HG03442 (cell line): ENCODE results near the gene SYNE4.
A peak's percentile ranks its signal among the peaks of the same experiment; 100 is the strongest.
"Not testable (repeated sequence)": the region's sequence is repeated elsewhere in the genome, so short reads cannot be mapped to it uniquely, and the experiment has no call there.

Experiments used
- ATAC-seq: cut with Tn5 transposase; IDR thresholded peaks from one replicate; pipeline ENCODE4 v1.9.1; 2021; ENCODE audit warnings: mild to moderate bottlenecking, moderate library complexity; ENCODE audit not compliant: unreplicated experiment

Gene SYNE4, protein sequence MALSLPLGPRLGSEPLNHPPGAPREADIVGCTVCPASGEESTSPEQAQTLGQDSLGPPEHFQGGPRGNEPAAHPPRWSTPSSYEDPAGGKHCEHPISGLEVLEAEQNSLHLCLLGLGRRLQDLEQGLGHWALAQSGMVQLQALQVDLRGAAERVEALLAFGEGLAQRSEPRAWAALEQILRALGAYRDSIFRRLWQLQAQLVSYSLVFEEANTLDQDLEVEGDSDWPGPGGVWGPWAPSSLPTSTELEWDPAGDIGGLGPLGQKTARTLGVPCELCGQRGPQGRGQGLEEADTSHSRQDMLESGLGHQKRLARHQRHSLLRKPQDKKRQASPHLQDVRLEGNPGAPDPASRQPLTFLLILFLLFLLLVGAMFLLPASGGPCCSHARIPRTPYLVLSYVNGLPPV

GRCh38 chr19:36008336-36008978, at the start of gene SYNE4:
Gene SYNE4, minus strand, starts transcription at chr19:36008813. Its CDS starts 132 bp downstream, at chr19:36008681.
- ATAC-seq, result no peak

- ATAC-seq, result peak; percentile 58
Measured at GRCh38 chr19:36054733-36055686, 46.4 kb upstream of the SYNE4 start, which contains the start of gene WDR62. Gene WDR62, plus strand, starts transcription at chr19:36054897. Its CDS starts 75 bp downstream, at chr19:36054972.

GRCh38 chr19:36054119-36054732, 45.6 kb upstream of the SYNE4 start, which contains the start of gene THAP8:
Gene THAP8, minus strand, starts transcription at chr19:36054285. Its CDS starts 68 bp downstream, at chr19:36054217.
- ATAC-seq, result peak; percentile 80

DNA sequence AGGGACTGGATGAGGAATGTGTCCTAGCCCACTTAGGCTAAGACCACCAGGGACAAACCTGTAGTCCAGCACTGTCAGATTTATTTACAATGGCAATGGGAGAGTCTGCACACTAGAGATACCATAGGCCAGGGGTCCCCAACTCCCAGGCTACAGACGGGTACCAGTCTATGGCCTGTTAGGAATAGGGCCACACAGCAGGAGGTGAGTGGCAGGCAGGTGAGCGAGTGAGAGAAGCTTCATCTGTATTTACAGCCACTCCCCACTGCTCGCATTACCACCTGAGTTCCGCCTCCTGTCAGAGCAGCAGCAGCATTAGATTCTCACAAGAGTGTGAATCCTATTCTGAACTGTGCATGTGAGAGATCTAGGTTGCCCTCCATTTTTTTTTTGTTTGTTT, 43.0 kb upstream of the SYNE4 start:
- no peak for ATAC-seq

GRCh38 chr19:36051236-36051635, 42.6 kb upstream of the SYNE4 start:
- no peak for ATAC-seq

DNA sequence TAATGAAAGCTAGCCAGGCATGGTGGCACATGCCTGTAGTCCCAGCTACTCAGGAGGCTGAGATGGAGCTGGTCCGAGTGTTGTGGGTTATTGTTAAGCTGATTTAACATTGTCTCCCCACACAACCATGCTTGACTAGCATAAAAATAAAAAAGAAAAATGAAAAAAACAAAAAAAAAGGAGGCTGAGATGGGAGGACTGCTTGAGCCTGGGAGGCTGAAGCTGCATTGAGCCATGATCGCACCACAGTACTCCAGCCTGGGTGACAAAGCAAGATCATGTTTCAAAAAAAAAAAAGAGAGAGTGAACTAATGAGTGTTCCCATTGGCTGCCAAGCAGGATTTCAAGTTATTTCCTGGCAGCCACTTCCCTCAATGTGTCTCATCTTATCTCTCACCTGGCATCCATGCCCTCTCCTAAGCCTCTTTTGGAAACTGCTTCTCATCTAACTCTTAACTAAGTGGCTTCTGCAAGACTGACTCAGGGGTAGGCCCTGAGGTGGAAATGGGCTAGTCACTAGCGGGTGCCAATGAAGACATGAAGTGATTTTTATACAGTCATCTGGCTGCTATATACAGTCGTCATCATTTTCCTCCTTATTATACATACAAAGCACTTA, 40.6 kb upstream of the SYNE4 start:
- ATAC-seq, result no peak

DNA sequence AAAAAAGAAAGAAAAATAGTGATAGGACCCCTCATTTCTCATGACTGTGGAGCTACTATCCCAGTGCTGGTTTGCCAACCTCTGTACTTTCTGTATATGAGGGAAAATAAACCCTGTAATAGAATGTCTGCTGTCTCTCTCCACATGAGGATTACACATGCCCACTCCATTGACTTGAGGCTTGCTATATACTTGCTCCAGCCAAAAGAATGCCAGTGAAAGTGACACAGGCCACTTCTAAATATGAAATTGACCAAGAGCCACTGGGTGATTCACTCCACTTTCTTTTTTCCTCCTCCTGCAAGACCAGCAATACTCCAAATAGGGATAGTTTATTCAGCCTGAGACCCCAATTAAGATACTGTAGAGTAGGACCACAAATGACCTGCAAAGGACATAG, 39.2 kb upstream of the SYNE4 start:
- no peak for ATAC-seq

DNA sequence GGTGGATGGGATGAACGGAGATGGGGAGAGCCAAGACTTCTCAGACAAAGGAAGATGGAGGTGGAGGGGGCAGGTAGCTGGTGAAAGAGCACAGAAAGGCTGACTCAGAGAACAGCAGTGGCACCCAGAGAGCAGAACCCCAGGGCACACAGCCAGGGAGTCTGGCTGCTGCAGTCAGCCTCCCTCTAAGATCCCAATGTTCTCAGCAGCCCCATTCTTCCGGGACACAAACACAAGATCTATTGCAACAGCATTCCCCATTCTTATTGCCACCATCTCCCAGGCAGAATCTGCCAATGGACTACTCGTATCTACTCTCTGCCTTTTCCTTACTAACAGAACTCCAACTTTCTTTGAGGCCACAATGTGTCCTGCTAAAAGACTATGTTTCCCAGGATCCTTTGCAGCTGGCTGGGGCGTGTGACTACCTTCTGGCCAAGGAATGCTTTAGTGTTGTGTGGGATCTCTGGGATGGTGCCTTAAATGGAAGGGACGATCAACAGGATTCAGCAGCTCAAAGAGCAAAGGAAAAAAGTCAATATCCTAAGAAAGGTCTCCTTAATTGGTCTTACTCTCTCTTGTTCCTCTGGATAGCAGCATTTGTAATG, 37.9 kb upstream of the SYNE4 start:
- ATAC-seq, result no peak

DNA sequence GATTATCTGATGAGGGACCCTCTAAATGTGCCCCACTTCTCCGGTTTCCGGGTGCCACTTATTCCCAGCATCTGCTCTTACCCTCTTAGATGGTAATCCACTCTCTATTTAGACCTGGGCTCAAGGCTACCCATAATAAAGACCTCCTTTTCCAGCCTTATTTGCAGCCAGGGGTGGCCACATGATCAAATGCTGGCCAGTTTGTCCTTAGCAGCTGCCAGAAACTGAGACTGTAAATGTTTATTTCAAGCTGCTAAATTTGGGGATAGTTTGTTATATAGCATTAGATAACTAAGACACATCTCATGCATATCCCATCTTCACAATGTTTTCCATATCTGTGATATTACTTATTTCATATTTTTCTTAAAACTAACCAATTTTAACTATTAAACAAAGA, 35.3 kb upstream of the SYNE4 start:
- no peak for ATAC-seq

DNA sequence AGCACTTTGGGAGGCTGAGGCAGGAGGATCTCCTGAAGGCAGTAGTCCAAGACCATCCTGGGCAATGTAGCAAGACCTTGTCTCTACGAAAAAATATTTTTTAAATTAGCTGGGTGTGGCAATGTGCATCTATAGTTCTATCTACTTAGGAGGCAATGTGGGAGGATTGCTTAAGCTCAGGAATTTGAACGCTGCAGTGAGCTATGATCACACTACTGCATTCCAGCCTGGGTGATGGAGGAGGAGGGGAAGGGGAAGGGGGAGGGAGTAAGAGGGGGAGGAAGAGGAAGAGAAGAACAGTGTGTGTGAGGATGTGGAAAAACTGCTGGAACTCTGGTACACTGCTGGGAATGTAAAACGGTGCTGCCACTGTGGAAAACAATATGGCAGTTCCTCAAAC, 33.2 kb upstream of the SYNE4 start:
- no peak for ATAC-seq

- not testable (repeated sequence) for ATAC-seq
Measured at GRCh38 chr19:36041092-36041491, 32.5 kb upstream of the SYNE4 start.

DNA sequence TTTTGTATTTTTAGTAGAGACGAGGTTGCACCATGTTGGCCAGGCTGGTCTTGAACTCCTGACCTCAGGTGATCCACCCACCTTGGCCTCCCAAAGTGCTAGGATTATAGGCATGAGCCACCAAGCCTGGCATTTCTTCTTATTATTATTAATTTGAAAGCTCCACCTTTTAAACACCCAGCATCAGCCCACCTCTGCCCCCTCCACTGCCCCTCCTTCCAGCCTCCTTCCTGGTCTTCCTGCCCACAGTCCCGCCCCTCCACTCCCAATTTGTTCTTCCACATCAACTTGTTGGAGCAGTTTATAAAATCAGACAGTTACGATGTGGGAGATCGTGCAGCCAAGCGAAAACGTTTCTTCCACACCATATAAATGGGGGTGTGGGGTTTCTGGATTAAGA, 31.9 kb upstream of the SYNE4 start:
- no peak for ATAC-seq

DNA sequence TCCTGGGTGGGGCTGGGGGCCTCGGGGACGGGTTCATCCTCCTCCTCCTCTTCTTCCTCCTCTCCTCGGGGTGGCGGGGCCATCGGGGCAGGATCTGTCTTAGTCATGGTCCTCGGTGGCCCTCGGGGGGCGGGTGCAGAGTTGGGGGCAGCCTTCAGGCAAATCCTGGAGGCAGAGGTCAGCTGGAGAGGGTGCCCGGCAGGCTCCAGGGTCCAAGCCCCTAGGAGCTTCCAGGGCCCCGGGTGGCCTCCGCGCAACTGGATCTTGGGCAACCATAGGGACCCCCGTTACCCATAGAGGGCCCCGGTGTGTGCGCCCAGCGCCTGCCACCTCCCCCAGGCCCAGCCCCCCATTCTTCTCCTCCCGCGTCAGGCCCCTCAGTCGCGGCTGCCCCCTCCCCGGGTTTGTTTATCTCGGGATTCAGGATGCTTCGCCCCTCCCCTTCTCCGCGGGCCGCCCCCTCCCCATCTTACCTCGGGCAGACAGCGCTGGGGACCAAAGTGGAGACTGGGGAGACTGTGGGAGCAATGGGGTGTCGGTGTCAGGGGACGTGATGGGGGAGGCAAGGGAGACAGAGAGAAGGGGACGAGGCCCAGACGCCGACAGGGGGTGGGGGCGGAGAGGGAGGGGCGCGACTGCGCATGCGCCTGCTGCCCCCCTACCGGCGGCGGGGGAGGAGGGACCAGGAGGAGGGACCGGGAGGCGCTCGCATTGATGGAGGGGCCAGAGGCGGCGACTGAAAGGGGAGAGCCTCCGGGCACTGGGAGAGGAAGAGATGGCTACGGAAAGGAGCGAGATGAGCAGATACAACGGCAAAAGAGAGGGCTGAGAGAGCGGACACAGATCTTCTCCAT, 23.9 kb upstream of the SYNE4 start, which contains the start of gene CLIP3:
CLIP3 (minus strand) TSS at position 623 of the 854 bp plus-strand sequence; CDS start at position 107, 516 bp downstream.
- ATAC-seq, result no peak

- no peak for ATAC-seq
Measured at GRCh38 chr19:36031308-36031707, 22.7 kb upstream of the SYNE4 start.

DNA sequence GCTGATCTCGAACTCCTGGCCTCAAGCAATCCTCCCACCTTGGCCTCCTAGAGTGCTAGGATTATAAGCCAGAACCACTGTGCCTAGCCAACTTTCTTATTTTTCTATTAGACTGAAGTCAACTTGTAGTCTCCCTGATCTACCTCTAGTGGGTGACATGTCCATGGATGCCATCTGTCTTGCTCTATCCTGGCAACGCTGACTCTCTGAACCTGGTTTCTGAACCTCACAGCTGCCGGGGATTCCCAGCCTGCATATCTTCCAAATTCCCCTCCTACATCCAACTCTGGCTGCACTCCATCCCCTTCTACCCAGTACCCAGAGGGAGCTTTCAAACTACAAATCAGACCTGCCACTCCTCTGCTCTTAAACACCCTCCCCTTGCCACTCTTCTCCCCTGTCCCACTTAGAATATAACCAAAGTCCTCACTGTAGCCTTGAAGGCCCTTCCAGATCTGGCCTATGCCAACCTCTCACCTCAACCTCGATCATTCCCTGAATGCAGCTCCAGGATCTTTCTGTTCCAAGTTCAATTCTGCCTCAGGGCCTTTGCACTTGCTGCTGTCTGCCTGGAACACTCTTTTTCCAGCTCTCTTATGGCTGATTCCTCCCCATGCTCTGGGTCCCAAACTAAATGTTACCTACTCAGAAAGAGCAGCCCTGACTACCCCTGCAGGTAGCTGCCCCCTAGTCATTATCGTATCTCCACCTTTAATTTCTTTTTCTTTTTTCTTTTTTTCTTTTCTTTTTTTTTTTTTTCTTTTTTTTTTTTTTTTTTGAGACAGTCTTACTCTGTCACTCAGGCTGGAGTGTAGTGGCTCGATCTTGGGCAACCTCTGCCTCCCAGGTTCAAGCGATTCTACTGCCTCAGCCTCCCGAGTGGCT, 21.9 kb upstream of the SYNE4 start:
- ATAC-seq, result no peak

- no peak for ATAC-seq
Measured at GRCh38 chr19:36028313-36029041, 19.9 kb upstream of the SYNE4 start.

- ATAC-seq, result no peak
Measured at GRCh38 chr19:36027696-36028095, 19.1 kb upstream of the SYNE4 start.
